K562 (cell line): ENCODE data around the gene ETFBKMT. TPM values are rescaled to one million over a fixed set of nuclear protein-coding genes. Genes with fewer than 3 reads are reported as not detected.

Experiments used
- BHLHE40 ChIP-seq: IDR thresholded peaks from 2 replicates; pipeline ENCODE4 v1.6.1; 2011; ENCODE audit warnings: low read length, improper control_type of control experiment
- CBX3 ChIP-seq, 2 experiments: IDR thresholded peaks; 1 replicate in 1 of 2; 2 replicates in 1 of 2; pipeline ENCODE4 v1.6.1; 2012; ENCODE audit warnings: inconsistent platforms in 2 of 2, low read length in 2 of 2, borderline replicate concordance in 1 of 2, control low read depth in 1 of 2
- GABPB1 ChIP-seq: sonication (generic); formaldehyde crosslinking; IDR thresholded peaks from 2 replicates; pipeline ENCODE4 v1.8.0; 2022; ENCODE audit warnings: mild to moderate bottlenecking, missing genetic modification reagents
- HDAC1 ChIP-seq, 2 experiments: fragments of 450-650 bp; IDR thresholded peaks; 2 replicates each; pipeline ENCODE4 v1.6.1; 2016 to 2017; ENCODE audit warnings: inconsistent platforms in 1 of 2, mild to moderate bottlenecking in 1 of 2, moderate library complexity in 1 of 2
- HIVEP1 ChIP-seq: fragments of 250-450 bp; sonication (Bioruptor Pico); IDR thresholded peaks from 2 replicates; pipeline ENCODE4 v1.4.0; 2020; ENCODE audit warnings: mild to moderate bottlenecking
- HNRNPL ChIP-seq: fragments of 200-400 bp; formaldehyde crosslinking; IDR thresholded peaks from 2 replicates; pipeline ENCODE4 v1.6.1; 2017; ENCODE audit warnings: low read depth, mild to moderate bottlenecking, low read length
- JUN ChIP-seq, 2 experiments: sonication (generic) in 1 of 2; formaldehyde crosslinking in 1 of 2; IDR thresholded peaks; 2 replicates each; pipeline versions ENCODE4 v1.6.1 to v1.8.0; 2012 to 2022; ENCODE audit warnings: borderline replicate concordance in 2 of 2, mild to moderate bottlenecking in 2 of 2, improper control_type of control experiment in 1 of 2, low read depth in 1 of 2, low read length in 1 of 2, missing genetic modification reagents in 1 of 2
- KLF1 ChIP-seq: fragments of 450-650 bp; IDR thresholded peaks from 2 replicates; pipeline ENCODE4 v1.6.1; 2016; ENCODE audit warnings: missing genetic modification characterization, missing compliant biosample characterization
- MAZ ChIP-seq, 2 experiments: fragments of 450-650 bp in 1 of 2; sonication (generic) in 1 of 2; formaldehyde crosslinking; IDR thresholded peaks in 1 of 2; conservative IDR thresholded peaks in 1 of 2; 2 replicates each; pipeline versions ENCODE4 v1.4.0 to v1.5.0; 2020; ENCODE audit warnings: mild to moderate bottlenecking in 1 of 2, missing genetic modification reagents in 1 of 2
- PYGO2 ChIP-seq: fragments of 450-650 bp; IDR thresholded peaks from 2 replicates; pipeline ENCODE4 v1.6.1; 2016; ENCODE audit warnings: mild to moderate bottlenecking, missing genetic modification characterization, moderate library complexity, missing compliant biosample characterization
- SLC30A9 ChIP-seq: fragments of 250-450 bp; sonication (Bioruptor Pico); IDR thresholded peaks from 2 replicates; pipeline ENCODE4 v1.8.0; 2022; ENCODE audit warnings: mild to moderate bottlenecking, moderate library complexity
- SP1 ChIP-seq: sonication (generic); formaldehyde crosslinking; IDR thresholded peaks from 2 replicates; pipeline ENCODE4 v1.8.1; 2022; ENCODE audit warnings: mild to moderate bottlenecking, missing genetic modification reagents
- STAG1 ChIP-seq: sonication (generic); formaldehyde crosslinking; IDR thresholded peaks from 2 replicates; pipeline ENCODE4 v1.5.0; 2020; ENCODE audit warnings: missing genetic modification reagents, borderline replicate concordance
- STAT5B ChIP-seq: fragments of 250-450 bp; sonication (Bioruptor Pico); IDR thresholded peaks from 2 replicates; pipeline ENCODE4 v1.8.0; 2021; ENCODE audit warnings: mild to moderate bottlenecking, inconsistent platforms
- SUPT5H ChIP-seq: fragments of 450-650 bp; IDR thresholded peaks from 2 replicates; pipeline ENCODE4 v1.6.1; 2016
- ZEB2 ChIP-seq: fragments of 450-650 bp; IDR thresholded peaks from 2 replicates; pipeline ENCODE4 v1.6.1; 2016
- ZNF224 ChIP-seq: sonication (generic); formaldehyde crosslinking; IDR thresholded peaks from 2 replicates; pipeline ENCODE4 v1.8.0; 2022; ENCODE audit warnings: mild to moderate bottlenecking, missing genetic modification reagents
- ZNF23 ChIP-seq: fragments of 250-450 bp; sonication (Bioruptor Pico); IDR thresholded peaks from 2 replicates; pipeline ENCODE4 v1.4.0; 2020; ENCODE audit warnings: mild to moderate bottlenecking
- ZNF316 ChIP-seq: fragments of 450-650 bp; IDR thresholded peaks from 2 replicates; pipeline ENCODE4 v1.6.1; 2016
- ZNF384 ChIP-seq: IDR thresholded peaks from 2 replicates; pipeline ENCODE4 v1.6.1; 2012; ENCODE audit warnings: low read depth, low read length, improper control_type of control experiment
- ZNF408 ChIP-seq: fragments of 250-450 bp; sonication (Bioruptor Pico); IDR thresholded peaks from 2 replicates; pipeline ENCODE4 v1.4.0; 2020; ENCODE audit warnings: low read depth, mild to moderate bottlenecking, moderate library complexity
- polyA plus RNA-seq, 8 experiments: library from polyadenylated mRNA; depleted of rRNA in 4 of 8; stranded (reverse) in 5 of 8; unstranded in 3 of 8; fragments of >200 nt; fragmentation: Nextera tagmentation in 2 of 8; fragmentation: Illumina TruSeq in 1 of 8; extraction: Ambion mirVana in 2 of 8; extraction: Trizol in 1 of 8; gene quantifications; 2 replicates each; pipeline versions ENCODE4 v1.2.1 to v1.2.3, GENCODE V29; 2011 to 2014; ENCODE audit warnings: inconsistent platforms in 1 of 8, missing spikeins in 1 of 8
- total RNA-seq, 7 experiments: library from RNA; depleted of rRNA in 6 of 7; stranded (reverse); fragments of >200 nt in 6 of 7; fragmentation: Illumina TruSeq in 2 of 7; extraction: Trizol in 2 of 7; gene quantifications; 2 replicates each; pipeline versions ENCODE4 v1.2.1 to v1.2.3, GENCODE V29; 2011 to 2021; ENCODE audit warnings: low replicate concordance in 1 of 7
- TF ChIP-seq, protein P1 (sequence below): fragments of 450-650 bp; conservative IDR thresholded peaks from 2 replicates; pipeline ENCODE4 v1.6.1; 2016; ENCODE audit warnings: missing genetic modification characterization, low read depth, mild to moderate bottlenecking, missing compliant biosample characterization, moderate library complexity
- TF ChIP-seq, protein P2 (sequence below): fragments of 450-650 bp; formaldehyde crosslinking; IDR thresholded peaks from 2 replicates; pipeline ENCODE4 v1.4.0; 2020; ENCODE audit warnings: mild to moderate bottlenecking, moderate library complexity
- TF ChIP-seq, protein P3 (sequence below), 2 experiments: fragments of 450-650 bp; IDR thresholded peaks; 2 replicates each; pipeline ENCODE4 v1.6.1; 2016
- TF ChIP-seq, protein P4 (sequence below): fragments of 250-450 bp; sonication (Bioruptor Pico); IDR thresholded peaks from 2 replicates; pipeline ENCODE4 v1.8.0; 2021; ENCODE audit warnings: borderline replicate concordance, mild to moderate bottlenecking, moderate library complexity; ENCODE audit not compliant: poor library complexity, severe bottlenecking

The ETFBKMT gene
- total and polyA plus RNA-seq, 9 of the 15 experiments (the other 6 are each of a cell fraction or from before 2014, with no cell fraction given): 0.18 to 1.7 (median 0.96) TPM

DNA sequence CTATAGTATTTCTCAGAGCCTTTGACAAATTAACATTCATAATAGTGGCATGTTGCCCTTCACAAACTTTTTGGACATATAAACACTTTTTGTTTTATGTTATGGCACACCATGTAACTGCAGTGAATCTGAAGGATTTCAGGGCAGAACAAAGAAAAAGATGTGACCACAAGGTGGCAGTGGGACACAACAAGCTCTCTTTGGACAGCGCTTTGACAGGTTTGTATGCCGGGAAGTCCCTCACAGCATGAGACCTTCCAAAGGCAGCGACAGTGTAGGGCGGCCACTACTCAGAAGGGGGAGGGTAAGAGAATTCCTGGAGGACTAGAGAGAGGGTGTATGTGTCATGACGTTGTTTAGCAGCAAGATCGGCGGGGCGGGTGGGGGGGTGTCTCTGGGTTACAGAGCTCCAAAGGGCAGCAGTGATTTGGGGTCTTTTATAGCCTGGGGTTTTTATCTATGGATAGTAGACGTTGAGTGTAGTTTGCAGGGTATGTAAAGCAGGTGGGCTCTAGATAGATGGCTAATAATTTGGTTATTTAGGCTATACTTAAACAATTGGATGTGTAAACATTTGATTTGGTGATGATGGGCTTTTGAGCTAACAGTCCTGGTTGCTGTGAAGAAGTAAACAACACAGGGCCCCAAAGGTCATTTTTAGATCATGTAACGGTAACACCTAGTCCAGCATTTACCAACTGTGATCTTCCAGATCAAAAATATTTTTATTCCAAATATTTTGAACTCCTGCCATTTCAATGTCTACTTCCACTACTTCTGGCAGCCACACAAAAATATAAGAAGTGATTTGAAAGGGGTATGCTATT, 22.9 kb downstream of the ETFBKMT start (continued):
- no peak; the same call in 1 of the 2 replicates for TF ChIP-seq ZNF384
- peak; percentile 76; the same call in 1 of the 2 replicates for TF ChIP-seq STAG1 (CRISPR knock-in tag)
- peak; percentile 68 for TF ChIP-seq JUN (IDR thresholded peaks at IDR 0.05; ENCODE audit: borderline replicate concordance, low read depth, low read length)
- no peak for TF ChIP-seq JUN (CRISPR knock-in tag; IDR thresholded peaks at IDR 0.05; ENCODE audit: borderline replicate concordance)
- TF ChIP-seq HIVEP1 (CRISPR knock-in tag): no peak
- no peak for TF ChIP-seq SUPT5H
- TF ChIP-seq, protein P1, sequence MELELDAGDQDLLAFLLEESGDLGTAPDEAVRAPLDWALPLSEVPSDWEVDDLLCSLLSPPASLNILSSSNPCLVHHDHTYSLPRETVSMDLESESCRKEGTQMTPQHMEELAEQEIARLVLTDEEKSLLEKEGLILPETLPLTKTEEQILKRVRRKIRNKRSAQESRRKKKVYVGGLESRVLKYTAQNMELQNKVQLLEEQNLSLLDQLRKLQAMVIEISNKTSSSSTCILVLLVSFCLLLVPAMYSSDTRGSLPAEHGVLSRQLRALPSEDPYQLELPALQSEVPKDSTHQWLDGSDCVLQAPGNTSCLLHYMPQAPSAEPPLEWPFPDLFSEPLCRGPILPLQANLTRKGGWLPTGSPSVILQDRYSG: no peak
- TF ChIP-seq CBX3 (IDR thresholded peaks at IDR 0.05; ENCODE audit: borderline replicate concordance in 1 of 2, low read length in 2 of 2): peak in 1 of 2 experiments; percentile 96; a peak in 2 of 3 replicates
- TF ChIP-seq ZEB2: peak; percentile 60; the same call in 1 of the 2 replicates
- TF ChIP-seq HDAC1 (IDR thresholded peaks at IDR 0.05): 0 out of 4 replicates have a peak, but pooled peaks of 1 of the 2 experiments have one; percentile 25
- TF ChIP-seq ZNF316: no peak
- TF ChIP-seq ZNF224: no peak
- TF ChIP-seq HNRNPL: no peak
- TF ChIP-seq ZNF23 (CRISPR knock-in tag): no peak
- no peak for TF ChIP-seq GABPB1 (CRISPR knock-in tag)
- TF ChIP-seq BHLHE40: no peak
- 0 out of 2 replicates have a peak, but pooled peaks have one; percentile 34 for TF ChIP-seq SP1 (CRISPR knock-in tag)
- no peak for TF ChIP-seq SLC30A9
- peak in 1 of 2 experiments; percentile 46; a peak in 2 of 4 replicates for TF ChIP-seq MAZ (CRISPR knock-in tag; conservative IDR thresholded peaks at IDR 0.05 in 1 of 2, IDR thresholded peaks at IDR 0.05 in 1 of 2)
- no peak for TF ChIP-seq PYGO2 (tag)
- TF ChIP-seq, protein P2, sequence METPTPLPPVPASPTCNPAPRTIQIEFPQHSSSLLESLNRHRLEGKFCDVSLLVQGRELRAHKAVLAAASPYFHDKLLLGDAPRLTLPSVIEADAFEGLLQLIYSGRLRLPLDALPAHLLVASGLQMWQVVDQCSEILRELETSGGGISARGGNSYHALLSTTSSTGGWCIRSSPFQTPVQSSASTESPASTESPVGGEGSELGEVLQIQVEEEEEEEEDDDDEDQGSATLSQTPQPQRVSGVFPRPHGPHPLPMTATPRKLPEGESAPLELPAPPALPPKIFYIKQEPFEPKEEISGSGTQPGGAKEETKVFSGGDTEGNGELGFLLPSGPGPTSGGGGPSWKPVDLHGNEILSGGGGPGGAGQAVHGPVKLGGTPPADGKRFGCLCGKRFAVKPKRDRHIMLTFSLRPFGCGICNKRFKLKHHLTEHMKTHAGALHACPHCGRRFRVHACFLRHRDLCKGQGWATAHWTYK (CRISPR knock-in tag): no peak
- TF ChIP-seq, protein P3, sequence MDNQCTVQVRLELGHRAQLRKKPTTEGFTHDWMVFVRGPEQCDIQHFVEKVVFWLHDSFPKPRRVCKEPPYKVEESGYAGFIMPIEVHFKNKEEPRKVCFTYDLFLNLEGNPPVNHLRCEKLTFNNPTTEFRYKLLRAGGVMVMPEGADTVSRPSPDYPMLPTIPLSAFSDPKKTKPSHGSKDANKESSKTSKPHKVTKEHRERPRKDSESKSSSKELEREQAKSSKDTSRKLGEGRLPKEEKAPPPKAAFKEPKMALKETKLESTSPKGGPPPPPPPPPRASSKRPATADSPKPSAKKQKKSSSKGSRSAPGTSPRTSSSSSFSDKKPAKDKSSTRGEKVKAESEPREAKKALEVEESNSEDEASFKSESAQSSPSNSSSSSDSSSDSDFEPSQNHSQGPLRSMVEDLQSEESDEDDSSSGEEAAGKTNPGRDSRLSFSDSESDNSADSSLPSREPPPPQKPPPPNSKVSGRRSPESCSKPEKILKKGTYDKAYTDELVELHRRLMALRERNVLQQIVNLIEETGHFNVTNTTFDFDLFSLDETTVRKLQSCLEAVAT (IDR thresholded peaks at IDR 0.05): peak in 1 of 2 experiments; percentile 61; a peak in 1 of 4 replicates
- TF ChIP-seq STAT5B: no peak
- TF ChIP-seq KLF1 (tag): no peak
- TF ChIP-seq, protein P4, sequence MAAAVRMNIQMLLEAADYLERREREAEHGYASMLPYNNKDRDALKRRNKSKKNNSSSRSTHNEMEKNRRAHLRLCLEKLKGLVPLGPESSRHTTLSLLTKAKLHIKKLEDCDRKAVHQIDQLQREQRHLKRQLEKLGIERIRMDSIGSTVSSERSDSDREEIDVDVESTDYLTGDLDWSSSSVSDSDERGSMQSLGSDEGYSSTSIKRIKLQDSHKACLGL: no peak
- TF ChIP-seq ZNF408 (CRISPR knock-in tag): no peak
